GM12878 (cell line): ENCODE results near the gene HPSE2. TPM values are rescaled to one million over a fixed set of nuclear protein-coding genes. Genes with fewer than 3 reads are reported as not detected.
A peak's percentile ranks its signal among the peaks of the same experiment; 100 is the strongest.

Experiments used
- ATAC-seq: fragments of 200-7000 bp; cut with Tn5 transposase; 3 replicates; pipeline ENCODE4 v1.9.1; 2020; ENCODE audit warnings: mild to moderate bottlenecking, moderate library complexity
- BruUV-seq: library from RNA; stranded (reverse); fragments of 400-500 nt; replicated peaks from 2 replicates; lab custom pipeline; 2021; lab: Mats Ljungman, UMichigan
- CTCF ChIA-PET: fragments of 300-600 bp; sonication (Branson Sonifier 250); formaldehyde crosslinking; extraction: SDS; loops from one replicate; lab custom pipeline; 2021; ENCODE audit warnings: inconsistent platforms; lab: Yijun Ruan, JAX
- POLR2A ChIA-PET: fragments of 350-600 bp; formaldehyde crosslinking; extraction: SDS; loops from one replicate; lab custom pipeline; 2021; ENCODE audit warnings: inconsistent platforms; lab: Charles Lee
- RAD21 ChIA-PET: fragments of 300-600 bp; sonication (Branson Sonifier 250); formaldehyde crosslinking; loops from one replicate; lab custom pipeline; 2023; ENCODE audit warnings: antibody characterized with exemption; ENCODE audit not compliant: unreplicated experiment; lab: Charles Lee
- SMC1A ChIA-PET: fragments of 300-600 bp; sonication (Branson Sonifier 250); formaldehyde crosslinking; loops from one replicate; lab custom pipeline; 2023; ENCODE audit not compliant: unreplicated experiment, uncharacterized antibody; lab: Charles Lee
- DNase-seq: peaks from one replicate; pipeline ENCODE4 v3.0.0-alpha.2; 2011; ENCODE audit warnings: low read depth, low spot score
- FAIRE-seq: peaks from 3 replicates; lab custom pipeline; 2011; peaks lifted over from hg19 to GRCh38; lab: Jason Lieb, UNC
- H2AFZ ChIP-seq: 2 replicates; pipeline ENCODE4 v1.6.0; 2011; ENCODE audit warnings: low read depth, low read length, control low read depth; ENCODE audit not compliant: control insufficient read depth
- H3K27ac ChIP-seq: 2 replicates; pipeline ENCODE4 v1.5.1; 2011; ENCODE audit warnings: control low read depth; ENCODE audit not compliant: control insufficient read depth, insufficient read depth
- H3K27me3 ChIP-seq, 2 experiments: replicated peaks in 1 of 2; 2 replicates each; pipeline versions ENCODE4 v1.6.0 to v1.6.1; 2011; ENCODE audit warnings: low read length in 1 of 2; ENCODE audit not compliant: control insufficient read depth in 2 of 2, insufficient read depth in 2 of 2
- H3K36me3 ChIP-seq, 2 experiments: 2 replicates each; pipeline ENCODE4 v1.5.1; 2011; ENCODE audit warnings: low read length in 1 of 2; ENCODE audit not compliant: control insufficient read depth in 2 of 2, insufficient read depth in 2 of 2
- H3K4me1 ChIP-seq: 2 replicates; pipeline ENCODE4 v1.6.1; 2011; ENCODE audit warnings: mild to moderate bottlenecking, low read length, moderate library complexity, mixed read lengths; ENCODE audit not compliant: control insufficient read depth, insufficient read depth
- H3K4me2 ChIP-seq: 2 replicates; pipeline ENCODE4 v1.6.0; 2011; ENCODE audit warnings: control low read depth; ENCODE audit not compliant: control insufficient read depth, insufficient read depth
- H3K4me3 ChIP-seq: fragments of 200-600 bp; sonication (generic); 2 replicates; pipeline ENCODE4 v1.5.1; 2016
- H3K79me2 ChIP-seq: 2 replicates; pipeline ENCODE4 v1.6.0; 2011; ENCODE audit warnings: low read length; ENCODE audit not compliant: control insufficient read depth, insufficient read depth
- H3K9ac ChIP-seq: 2 replicates; pipeline ENCODE4 v1.8.0; 2011; ENCODE audit warnings: low read length, control low read depth, mixed read lengths; ENCODE audit not compliant: control insufficient read depth, insufficient read depth
- H3K9me3 ChIP-seq: replicated peaks from 3 replicates; pipeline ENCODE4 v1.5.1; 2011; ENCODE audit warnings: mild to moderate bottlenecking, low read length; ENCODE audit not compliant: control insufficient read depth, insufficient read depth
- H4K20me1 ChIP-seq: 2 replicates; pipeline ENCODE4 v1.6.0; 2011; ENCODE audit not compliant: control insufficient read depth, insufficient read depth
- ATF2 ChIP-seq: IDR thresholded peaks from 2 replicates; pipeline ENCODE4 v1.6.1; 2012; ENCODE audit warnings: low read length, inconsistent platforms
- BMI1 ChIP-seq: fragments of 450-650 bp; IDR thresholded peaks from 2 replicates; pipeline ENCODE4 v1.6.1; 2016; ENCODE audit warnings: mild to moderate bottlenecking, moderate library complexity, borderline replicate concordance
- FOXK2 ChIP-seq: fragments of 450-650 bp; IDR thresholded peaks from 2 replicates; pipeline ENCODE4 v1.6.1; 2017; ENCODE audit warnings: mild to moderate bottlenecking, moderate library complexity
- HSF1 ChIP-seq: fragments of 150-350 bp; IDR thresholded peaks from 2 replicates; pipeline ENCODE4 v1.6.1; 2014; ENCODE audit warnings: mild to moderate bottlenecking, low read depth, low read length
- YY1 ChIP-seq: IDR thresholded peaks from 2 replicates; pipeline ENCODE4 v1.6.1; 2011; ENCODE audit warnings: low read depth, mild to moderate bottlenecking, low read length
- WGBS: methylation state at CpG from one replicate; pipeline ENCODE4 v1.1.6; 2016; ENCODE audit warnings: low lambda C conversion rate; ENCODE audit not compliant: insufficient replicate concordance, insufficient coverage; ENCODE audit errors: missing lambda C conversion rate; 5-methylcytosine and 5-hydroxymethylcytosine counted together
- in situ Hi-C: fragments of 300-500 bp; cut with MboI; formaldehyde crosslinking; loops from 9 replicates; pipeline ENCODE4 v1.14.3; 2018; ENCODE audit warnings: mixed read lengths
- intact Hi-C: fragments of 100-400 bp; cut with micrococcal nuclease; formaldehyde crosslinking; loops from one replicate; pipeline ENCODE4 v1.14.2; 2022; ENCODE audit not compliant: unreplicated experiment
- polyA plus RNA-seq, 11 experiments: library from polyadenylated mRNA; depleted of rRNA in 4 of 11; unstranded in 6 of 11; stranded (reverse) in 5 of 11; fragments of >200 nt; fragmentation: Nextera tagmentation in 4 of 11; fragmentation: Illumina TruSeq in 1 of 11; extraction: Ambion mirVana in 4 of 11; extraction: Trizol in 1 of 11; gene quantifications; 1 replicate in 1 of 11; 2 replicates in 10 of 11; pipeline versions ENCODE4 v1.2.1 to v1.2.3, GENCODE V29; 2011 to 2016; ENCODE audit warnings: inconsistent platforms in 2 of 11, missing spikeins in 2 of 11, low read depth in 1 of 11
- total RNA-seq, 4 experiments: library from RNA; depleted of rRNA in 3 of 4; stranded (reverse); fragments of >200 nt in 3 of 4; fragmentation: Illumina TruSeq in 1 of 4; extraction: Trizol in 1 of 4; gene quantifications; 2 replicates each; pipeline versions ENCODE4 v1.2.1 to v1.2.3, GENCODE V29; 2013 to 2021

HPSE2 gene
- total and polyA plus RNA-seq, 10 of the 15 experiments (the other 5 are each of a cell fraction or from before 2014, with no cell fraction given), result 0.06 TPM; not detected in 9

- H3K79me2 ChIP-seq, result no peaks in the 10 kb centered on the region
- ChIA-PET CTCF (no interaction called here), POLR2A (no interaction called here), RAD21 (no interaction called here), SMC1A (interaction anchor here (0.8 kb wide), 1 partner anchor 766 kb away, joined by 3 read pairs; no protein-coding TSS in a partner anchor)
- intact Hi-C loops (no loop called here), in situ Hi-C loops (no loop called here)
- peaks cover 11% of the 10 kb centered on the region; the same call in 2 of the 3 replicates for H3K9me3 ChIP-seq
- ATAC-seq, result no peak
- no peak overlapping the region for H3K27ac ChIP-seq
- peaks cover 13% of the 10 kb centered on the region for H3K4me1 ChIP-seq
- H3K9ac ChIP-seq, result no peak overlapping the region
- FAIRE-seq, result no peak
- H3K4me3 ChIP-seq, result no peak overlapping the region
- WGBS, result 21% methylated on average over 18 of the region's 18 CpGs
- no peaks in the 10 kb centered on the region for H3K36me3 ChIP-seq
- TF ChIP-seq HSF1 (no peak), YY1 (no peak), ATF2 (no peak), FOXK2 (no peak), BMI1 (no peak)
- no peaks in the 10 kb centered on the region for H4K20me1 ChIP-seq
- DNase-seq, result no peak
- BruUV-seq, result no TSS peak
- no peak overlapping the region for H2AFZ ChIP-seq
- H3K4me2 ChIP-seq, result peak overlapping the region; percentile 53; the same call in 1 of the 2 replicates
- H3K27me3 ChIP-seq, result peaks cover 11 to 19% of the 10 kb centered on the region in 2 experiments
These were observed 2.0 kb downstream of the HPSE2 start for GRCh38 chr10:99233689-99234037.
